Heart left ventricle (tissue), 16 donors: ENCODE data around the gene SPAST. TPM values are rescaled to one million over a fixed set of nuclear protein-coding genes. Genes with fewer than 3 reads are reported as not detected.

Experiments used
- ATAC-seq, 4 donors: fragments of 200-7000 bp; cut with Tn5 transposase; one replicate each; pipeline ENCODE4 v1.9.1; 2020 to 2022; ENCODE audit warnings: moderate library complexity in 4 of 4, mild to moderate bottlenecking in 3 of 4, moderate number of reproducible peaks in 1 of 4
- DNase-seq, 5 donors: peaks; one replicate each; pipeline ENCODE4 v3.0.0-alpha.2; 2020
- H3K27ac ChIP-seq, 12 donors: fragments of 200-600 bp; sonication (generic) in 4 of 12; one replicate each; pipeline versions ENCODE4 v1.5.0 to v1.8.0; 2016 to 2022; ENCODE audit warnings: mild to moderate bottlenecking in 2 of 12
- H3K27me3 ChIP-seq, 9 donors: fragments of 200-600 bp; sonication (generic) in 2 of 9; one replicate each; pipeline versions ENCODE4 v1.5.1 to v1.8.0; 2016 to 2022; ENCODE audit warnings: mild to moderate bottlenecking in 3 of 9
- H3K36me3 ChIP-seq, 9 donors: fragments of 200-600 bp; sonication (generic) in 2 of 9; one replicate each; pipeline versions ENCODE4 v1.5.0 to v1.8.0; 2018 to 2022; ENCODE audit warnings: mild to moderate bottlenecking in 2 of 9
- H3K4me1 ChIP-seq, 12 donors: fragments of 200-600 bp; sonication (generic) in 4 of 12; one replicate each; pipeline versions ENCODE4 v1.5.0 to v1.8.0; 2016 to 2022; ENCODE audit warnings: mild to moderate bottlenecking in 3 of 12
- H3K4me3 ChIP-seq, 12 donors: fragments of 200-600 bp; sonication (generic) in 4 of 12; one replicate each; pipeline versions ENCODE4 v1.5.0 to v1.8.0; 2017 to 2022; ENCODE audit warnings: mild to moderate bottlenecking in 9 of 12, moderate library complexity in 4 of 12
- H3K9me3 ChIP-seq, 12 donors: fragments of 200-600 bp; sonication (generic) in 4 of 12; one replicate each; pipeline versions ENCODE4 v1.5.0 to v1.8.0; 2016 to 2022; ENCODE audit warnings: mild to moderate bottlenecking in 1 of 12
- POLR2A ChIP-seq, 2 donors: fragments of 450-650 bp; IDR thresholded peaks; one replicate each; pipeline ENCODE4 v1.6.1; 2017; ENCODE audit warnings: antibody characterized with exemption in 2 of 2, mild to moderate bottlenecking in 2 of 2, moderate library complexity in 2 of 2
- WGBS, 4 donors: extraction: QIAGEN DNeasy Blood & Tissue Kit in 2 of 4; methylation state at CpG; one replicate each; pipeline versions ENCODE4 v1.1.5 to v1.1.7; 2013 to 2018; 5-methylcytosine and 5-hydroxymethylcytosine counted together
- intact Hi-C, 10 donors: fragments of 100-400 bp; cut with DNase I; formaldehyde crosslinking; loops; one replicate each; pipeline versions ENCODE4 v1.11.1 to v1.14.2; 2022
- polyA plus RNA-seq, 2 donors: library from polyadenylated mRNA; stranded (reverse); fragments of 200-250 nt; gene quantifications; one replicate each; pipeline ENCODE4 v1.2.3, GENCODE V29; 2013
- total RNA-seq, 9 donors: library from RNA; depleted of rRNA in 2 of 9; stranded (reverse); fragments of >200 nt in 2 of 9; fragmentation: NEBNext Ultra II Directional in 3 of 9; extraction: Animal tissue kit (Norgen Biotek cat#: 25700) in 3 of 9; gene quantifications; one replicate each; pipeline versions ENCODE4 v1.1.0 to v1.2.4, GENCODE V29; 2016 to 2023
- TF ChIP-seq, protein P1 (sequence below), 12 donors: fragments of 200-600 bp; sonication (generic) in 4 of 12; IDR thresholded peaks; one replicate each; pipeline versions ENCODE4 v1.5.0 to v1.8.0; 2018 to 2022; ENCODE audit warnings: antibody characterized with exemption in 12 of 12, mild to moderate bottlenecking in 5 of 12
- donor health status: ischemic (EF 13 %, LVEDD 7.1; RV severe dilation, severe dysfunction).
- donor health status: healthy with polysubstance abuse.
- donor health status: DM: no; HTN: yes; CAD: no.
- donor health status: DM: no; HTN: no; CAD: no.
- donor health status: ischemic (EF 25% LVEDD 6.9; RV normal size, moderate dysfunction).
- donor health status: ischemic (EF 25% LVEDD 5.7; RV mildly dilated, moderate dysfunction).
- donor health status: healthy.
- donor health status: DM: yes; HTN: yes; CAD: no.
- donor health status: ischemic (EF 35%, LVEDD 5.7; RV mildly dilated, moderate dysfunction).
- donor health status: nonischemic (EF 11% LVEDD 7.7; RV severe dilation, severe dysfunction).
- donor health status: DM: yes; HTN: yes; CAD: no.
- donor health status: PGD.
- donor health status: ischemic (EF 29% LVEDD 5.4; RV normal size, mild dysfunction).
- donor health status: nonischemic (EF 23%, LVEDD 6.1; RV moderate dilation, normal function).

SPAST gene
- total and polyA plus RNA-seq, 11 donors, result 2.6 to 13.2 (median 9.5) TPM

DNA sequence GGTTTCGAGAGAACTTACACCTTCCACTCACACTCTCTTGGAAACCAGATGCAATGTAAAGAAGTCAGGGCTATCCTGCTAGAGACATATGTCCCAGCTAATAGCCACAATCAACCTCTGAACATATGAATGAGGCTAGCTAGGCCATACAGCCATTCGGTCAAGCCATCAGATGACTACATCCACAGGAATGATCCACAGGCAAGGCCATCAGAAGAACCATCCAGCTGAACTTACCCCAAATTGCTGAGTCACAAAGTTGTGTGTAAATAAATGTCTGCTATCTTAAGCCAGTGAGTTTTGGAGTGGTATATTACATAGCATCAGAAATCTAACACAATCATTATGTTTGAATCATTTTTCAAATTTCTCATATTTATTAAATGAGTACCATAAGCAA is 5.2 kb upstream of the SPAST start:
- Histone ChIP-seq H3K36me3 (no peaks in the 10 kb centered on the region), H3K4me3 (no peak overlapping the region), H3K27ac (no peak overlapping the region), H3K9me3 (no peaks in the 10 kb centered on the region), H3K4me1 (peaks cover 0 to 9% (median 2%) of the 10 kb centered on the region in 12 donors), H3K27me3 (no peaks in the 10 kb centered on the region)
- 91 to 100% (median 94%) methylated on average over 2 of the region's 2 CpGs for WGBS, 4 donors
- no peak for DNase-seq
- intact Hi-C loops, result no loop called here
- ATAC-seq, result no peak
- no peak for TF ChIP-seq POLR2A (IDR thresholded peaks at IDR 0.05)
- TF ChIP-seq, protein P1, sequence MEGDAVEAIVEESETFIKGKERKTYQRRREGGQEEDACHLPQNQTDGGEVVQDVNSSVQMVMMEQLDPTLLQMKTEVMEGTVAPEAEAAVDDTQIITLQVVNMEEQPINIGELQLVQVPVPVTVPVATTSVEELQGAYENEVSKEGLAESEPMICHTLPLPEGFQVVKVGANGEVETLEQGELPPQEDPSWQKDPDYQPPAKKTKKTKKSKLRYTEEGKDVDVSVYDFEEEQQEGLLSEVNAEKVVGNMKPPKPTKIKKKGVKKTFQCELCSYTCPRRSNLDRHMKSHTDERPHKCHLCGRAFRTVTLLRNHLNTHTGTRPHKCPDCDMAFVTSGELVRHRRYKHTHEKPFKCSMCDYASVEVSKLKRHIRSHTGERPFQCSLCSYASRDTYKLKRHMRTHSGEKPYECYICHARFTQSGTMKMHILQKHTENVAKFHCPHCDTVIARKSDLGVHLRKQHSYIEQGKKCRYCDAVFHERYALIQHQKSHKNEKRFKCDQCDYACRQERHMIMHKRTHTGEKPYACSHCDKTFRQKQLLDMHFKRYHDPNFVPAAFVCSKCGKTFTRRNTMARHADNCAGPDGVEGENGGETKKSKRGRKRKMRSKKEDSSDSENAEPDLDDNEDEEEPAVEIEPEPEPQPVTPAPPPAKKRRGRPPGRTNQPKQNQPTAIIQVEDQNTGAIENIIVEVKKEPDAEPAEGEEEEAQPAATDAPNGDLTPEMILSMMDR (IDR thresholded peaks at IDR 0.05), result no peak

DNA sequence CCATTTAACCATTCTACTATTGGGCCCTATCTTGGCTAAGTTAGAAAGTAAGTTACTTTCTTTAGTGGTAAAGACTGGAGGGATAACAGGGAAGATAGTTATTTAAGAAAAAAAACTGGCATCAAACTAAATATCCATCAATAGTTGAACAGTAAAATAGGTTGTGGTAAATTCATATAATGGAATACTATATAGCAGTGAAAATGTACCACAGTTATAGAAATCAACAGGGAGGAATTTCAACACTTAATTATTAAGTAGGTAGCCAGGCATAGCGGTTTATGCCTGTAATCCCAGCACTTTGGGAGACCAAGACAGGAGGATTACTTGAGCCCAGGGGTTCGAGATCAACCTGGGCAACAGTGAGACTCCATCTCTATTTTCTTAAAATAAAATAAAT is 3.1 kb upstream of the SPAST start:
- Histone ChIP-seq H3K4me3 (no peak overlapping the region), H3K27ac (no peak overlapping the region), H3K4me1 (peaks cover 0 to 20% (median 9%) of the 10 kb centered on the region in 12 donors), H3K36me3 (no peaks in the 10 kb centered on the region), H3K9me3 (no peaks in the 10 kb centered on the region), H3K27me3 (no peaks in the 10 kb centered on the region)
- WGBS, 4 donors, result 87 to 94% (median 92%) methylated on average over 2 of the region's 2 CpGs
- intact Hi-C loops, result loop anchor here in 4 of 10 donors (5.0 to 10.0 kb wide), 5 partner anchors 45 to 297 kb away; partner anchors contain the start of genes MEMO1 (in 2 of the 4) and BIRC6 (in 1 of the 4)
- DNase-seq, result no peak
- TF ChIP-seq, protein P1 (IDR thresholded peaks at IDR 0.05), result no peak
- no peak for TF ChIP-seq POLR2A (IDR thresholded peaks at IDR 0.05)
- no peak for ATAC-seq

DNA sequence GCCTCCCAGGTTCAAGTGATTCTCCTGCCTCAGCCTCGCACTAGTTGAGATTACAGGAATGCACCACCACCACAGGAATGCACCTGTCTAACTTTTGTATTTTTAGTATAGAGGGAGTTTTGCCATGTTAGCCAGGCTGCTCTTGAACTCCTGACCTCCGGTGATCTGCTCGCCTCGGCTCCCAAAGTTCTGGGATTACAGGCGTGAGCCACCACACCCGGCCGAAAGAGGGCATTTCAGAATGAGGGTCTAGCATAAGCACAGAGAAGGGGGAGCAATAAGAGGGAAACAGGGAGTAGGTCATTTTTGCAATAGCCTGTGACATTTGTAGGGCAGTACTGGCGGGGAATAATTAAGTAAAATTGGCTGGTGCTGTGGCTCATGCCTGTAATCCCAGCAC is 1.9 kb upstream of the SPAST start:
- WGBS, 4 donors, result 92 to 96% (median 95%) methylated on average over 8 of the region's 8 CpGs
- Histone ChIP-seq H3K9me3 (no peaks in the 10 kb centered on the region), H3K27me3 (no peaks in the 10 kb centered on the region), H3K36me3 (peaks cover 0 to 9% (median 0%) of the 10 kb centered on the region in 9 donors), H3K27ac (peak overlapping the region in 1 of 12 donors; percentile 89), H3K4me3 (no peak overlapping the region), H3K4me1 (peaks cover 0 to 31% (median 13%) of the 10 kb centered on the region in 12 donors)
- ATAC-seq (no peak), DNase-seq (no peak)
- intact Hi-C loops, result loop anchor here in 4 of 10 donors (5.0 to 10.0 kb wide), 5 partner anchors 47 to 296 kb away; partner anchors contain the start of genes MEMO1 (in 2 of the 4) and BIRC6 (in 1 of the 4)
- TF ChIP-seq, protein P1 (IDR thresholded peaks at IDR 0.05), result no peak
- TF ChIP-seq POLR2A (IDR thresholded peaks at IDR 0.05), result no peak

DNA sequence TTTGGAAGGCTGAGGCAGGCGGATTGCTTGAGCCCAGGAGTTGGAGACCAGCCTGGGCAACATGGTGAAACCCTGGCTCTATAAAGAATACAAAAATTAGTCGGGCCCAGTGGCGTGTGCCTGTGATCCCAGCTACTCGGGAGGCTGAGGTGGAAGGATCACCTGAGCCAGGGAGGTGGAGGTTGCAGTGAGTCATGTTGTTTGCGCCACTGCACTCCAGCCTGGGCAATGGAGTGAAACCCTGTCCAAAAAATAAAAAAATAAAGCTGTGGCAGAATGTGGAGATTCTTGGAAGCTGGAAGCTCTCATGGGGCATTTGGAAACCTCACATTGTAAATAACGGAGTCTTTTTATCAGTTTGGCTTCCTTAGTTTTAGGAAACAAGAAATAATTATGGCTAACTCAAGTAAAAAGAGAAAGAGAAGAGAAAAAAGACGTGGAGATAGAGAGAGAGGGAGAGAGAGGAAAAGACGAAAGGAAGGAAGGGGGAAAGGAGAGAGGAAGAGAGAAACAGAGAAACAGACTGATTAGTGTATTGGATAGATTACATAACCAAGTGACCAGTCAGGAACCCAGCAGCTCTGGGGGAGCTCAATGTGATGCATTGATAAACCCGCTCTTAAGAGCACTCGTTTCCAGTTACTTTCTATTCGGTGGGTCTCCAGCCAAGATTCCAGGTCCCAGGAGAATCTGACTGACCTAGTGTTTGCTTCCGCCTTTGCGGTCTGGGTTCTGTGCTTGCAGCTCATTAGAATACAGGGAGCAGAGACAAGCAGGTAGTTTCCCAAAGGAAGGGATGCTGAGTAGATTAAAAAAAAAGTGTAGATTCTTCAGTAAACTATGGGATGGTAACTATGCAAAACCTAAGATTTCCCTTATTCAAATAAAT is 1.1 kb upstream of the SPAST start:
- Histone ChIP-seq H3K4me3 (peak overlapping the region; percentile 65 to 94 (median 90)), H3K36me3 (peaks cover 0 to 11% (median 0%) of the 10 kb centered on the region in 9 donors), H3K9me3 (no peaks in the 10 kb centered on the region), H3K4me1 (peaks cover 0 to 32% (median 13%) of the 10 kb centered on the region in 12 donors), H3K27me3 (no peaks in the 10 kb centered on the region), H3K27ac (peak overlapping the region in 11 of 12 donors; percentile 78 to 95 (median 90))
- TF ChIP-seq, protein P1 (IDR thresholded peaks at IDR 0.05), result no peak
- no peak for TF ChIP-seq POLR2A (IDR thresholded peaks at IDR 0.05)
- DNase-seq (peak in 4 of 5 donors; percentile 55 to 73 (median 64)), ATAC-seq (peak in 2 of 4 donors; percentile 4 to 19)
- intact Hi-C loops, result loop anchor here in 7 of 10 donors (1.0 to 10.0 kb wide), 10 partner anchors 21 to 295 kb away; partner anchors contain the start of genes MEMO1 (in 5 of the 7), BIRC6 (in 1 of the 7), DPY30 (in 1 of the 7) and SLC30A6 (in 1 of the 7)
- 44 to 53% (median 46%) methylated on average over 13 of the region's 13 CpGs for WGBS, 4 donors
